VCaP (cell line): ENCODE data around the gene ZNRF4.

Source experiments
- H3K27ac ChIP-seq: fragments of 450-650 bp; 2 replicates; pipeline ENCODE4 v1.5.1; 2017
- CTCF ChIP-seq: fragments of 450-650 bp; conservative IDR thresholded peaks from 2 replicates; pipeline ENCODE4 v1.5.1; 2017; ENCODE audit warnings: mild to moderate bottlenecking, moderate library complexity

Gene ZNRF4

GRCh38 chr19:5463959-5464358, 8.7 kb downstream of the ZNRF4 start:
- no peak for TF ChIP-seq CTCF
- no peak overlapping the region for H3K27ac ChIP-seq

GRCh38 chr19:5466072-5466471, 10.9 kb downstream of the ZNRF4 start:
- H3K27ac ChIP-seq, result no peak overlapping the region
- TF ChIP-seq CTCF, result no peak

GRCh38 chr19:5466814-5467291, 11.6 kb downstream of the ZNRF4 start:
- TF ChIP-seq CTCF, result no peak
- H3K27ac ChIP-seq, result no peak overlapping the region

GRCh38 chr19:5470264-5470671, 15.1 kb downstream of the ZNRF4 start:
- no peak overlapping the region for H3K27ac ChIP-seq
- no peak for TF ChIP-seq CTCF

- no peak for TF ChIP-seq CTCF
- no peak overlapping the region for H3K27ac ChIP-seq
Measured at GRCh38 chr19:5472286-5472685, 17.1 kb downstream of the ZNRF4 start.

- no peak for TF ChIP-seq CTCF
- no peak overlapping the region for H3K27ac ChIP-seq
Measured at GRCh38 chr19:5473646-5474045, 18.4 kb downstream of the ZNRF4 start.

- H3K27ac ChIP-seq, result no peak overlapping the region
- no peak for TF ChIP-seq CTCF
Measured at GRCh38 chr19:5477451-5478215, 22.4 kb downstream of the ZNRF4 start.
